ENCODE data around the gene ASS1.

- TF ChIP-seq CTCF (conservative IDR thresholded peaks at IDR 0.05) (no peak), EZH2 (IDR thresholded peaks at IDR 0.05; ENCODE audit: low read depth) (no peak)
Observed at GRCh38 chr9:130399768-130400167, 45.0 kb upstream of the ASS1 start.

Data from PC-9 (cell line).